ENCODE data around the gene PTN.

DNA sequence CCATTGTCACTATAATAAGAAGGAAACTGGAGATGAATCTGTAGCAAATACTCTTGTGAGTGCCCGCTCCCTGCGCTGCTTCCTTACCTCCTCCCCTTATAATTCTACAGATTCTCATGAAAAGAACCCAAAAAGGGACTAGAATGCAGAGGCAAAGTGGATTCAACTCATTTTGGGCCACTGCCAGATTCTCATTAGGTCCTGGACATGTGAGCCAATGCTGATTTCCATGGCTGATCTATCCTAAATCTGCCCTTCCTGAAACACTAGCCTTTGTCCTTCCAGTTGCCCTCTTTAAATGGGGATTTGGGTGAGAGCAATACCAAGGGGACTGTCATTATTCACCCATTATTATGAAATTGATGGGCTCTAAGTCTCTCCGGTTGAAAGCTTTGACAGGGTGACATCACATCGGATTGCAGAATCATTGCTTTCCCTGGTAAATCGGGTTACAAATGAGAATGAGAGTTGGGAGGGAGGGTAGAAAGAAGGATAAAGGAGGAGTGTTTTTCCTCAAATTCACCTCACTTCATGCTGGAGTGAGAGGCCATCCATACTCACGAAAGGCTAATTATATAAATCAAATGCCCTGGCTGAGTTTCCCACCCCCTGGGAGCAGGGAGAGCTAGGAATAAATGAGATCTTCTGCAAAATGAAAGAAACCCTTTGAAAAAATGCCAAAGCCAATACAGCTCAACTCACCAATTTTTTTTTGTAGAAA is 37.5 kb downstream of the PTN start:
- TF ChIP-seq, protein P1, sequence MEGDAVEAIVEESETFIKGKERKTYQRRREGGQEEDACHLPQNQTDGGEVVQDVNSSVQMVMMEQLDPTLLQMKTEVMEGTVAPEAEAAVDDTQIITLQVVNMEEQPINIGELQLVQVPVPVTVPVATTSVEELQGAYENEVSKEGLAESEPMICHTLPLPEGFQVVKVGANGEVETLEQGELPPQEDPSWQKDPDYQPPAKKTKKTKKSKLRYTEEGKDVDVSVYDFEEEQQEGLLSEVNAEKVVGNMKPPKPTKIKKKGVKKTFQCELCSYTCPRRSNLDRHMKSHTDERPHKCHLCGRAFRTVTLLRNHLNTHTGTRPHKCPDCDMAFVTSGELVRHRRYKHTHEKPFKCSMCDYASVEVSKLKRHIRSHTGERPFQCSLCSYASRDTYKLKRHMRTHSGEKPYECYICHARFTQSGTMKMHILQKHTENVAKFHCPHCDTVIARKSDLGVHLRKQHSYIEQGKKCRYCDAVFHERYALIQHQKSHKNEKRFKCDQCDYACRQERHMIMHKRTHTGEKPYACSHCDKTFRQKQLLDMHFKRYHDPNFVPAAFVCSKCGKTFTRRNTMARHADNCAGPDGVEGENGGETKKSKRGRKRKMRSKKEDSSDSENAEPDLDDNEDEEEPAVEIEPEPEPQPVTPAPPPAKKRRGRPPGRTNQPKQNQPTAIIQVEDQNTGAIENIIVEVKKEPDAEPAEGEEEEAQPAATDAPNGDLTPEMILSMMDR (IDR thresholded peaks at IDR 0.05; ENCODE audit: insufficient read depth, low read depth, low read length), result no peak
- TF ChIP-seq EZH2 (IDR thresholded peaks at IDR 0.05; ENCODE audit: insufficient read depth, low read length), result no peak
